MM.1S (cell line): ENCODE results near the gene BTBD18.

Source experiments
- DNase-seq: peaks from one replicate; pipeline ENCODE4 v3.0.0-alpha.2; 2015
- H2AFZ ChIP-seq: fragments of 300-600 bp; sonication (generic); 2 replicates; pipeline ENCODE4 v1.6.0; 2016; ENCODE audit warnings: antibody characterized with exemption, low read length
- H3F3A ChIP-seq: fragments of 300-600 bp; sonication (generic); 2 replicates; pipeline ENCODE4 v1.6.1; 2016; ENCODE audit warnings: mild to moderate bottlenecking, antibody characterized with exemption, low read length, moderate library complexity, mixed read lengths; ENCODE audit not compliant: insufficient read depth
- H3K27ac ChIP-seq: fragments of 300-600 bp; sonication (generic); 2 replicates; pipeline ENCODE4 v1.5.1; 2016; ENCODE audit warnings: mild to moderate bottlenecking, low read length
- H3K27me3 ChIP-seq: fragments of 300-600 bp; sonication (generic); replicated peaks from 2 replicates; pipeline ENCODE4 v1.6.0; 2016; ENCODE audit warnings: low read length; ENCODE audit not compliant: insufficient read depth
- H3K36me3 ChIP-seq: fragments of 300-600 bp; sonication (generic); replicated peaks from 2 replicates; pipeline ENCODE4 v1.6.1; 2016; ENCODE audit warnings: mild to moderate bottlenecking, low read length, mixed read lengths; ENCODE audit not compliant: insufficient read depth
- H3K4me1 ChIP-seq: fragments of 300-600 bp; sonication (generic); 2 replicates; pipeline ENCODE4 v1.6.1; 2016; ENCODE audit warnings: low read length, mixed read lengths
- H3K4me2 ChIP-seq: fragments of 300-600 bp; sonication (generic); 2 replicates; pipeline ENCODE4 v1.6.0; 2016; ENCODE audit warnings: low read depth, low read length
- H3K4me3 ChIP-seq: fragments of 300-600 bp; sonication (generic); 2 replicates; pipeline ENCODE4 v1.5.1; 2016; ENCODE audit warnings: low read length, mixed read lengths
- H3K79me2 ChIP-seq: fragments of 300-600 bp; sonication (generic); 2 replicates; pipeline ENCODE4 v1.6.1; 2016; ENCODE audit warnings: mixed run types, low read length, mixed read lengths
- H3K9ac ChIP-seq: fragments of 300-600 bp; sonication (generic); 2 replicates; pipeline ENCODE4 v1.6.1; 2016; ENCODE audit warnings: low read length, mixed read lengths
- H3K9me2 ChIP-seq: fragments of 300-600 bp; sonication (generic); replicated peaks from 2 replicates; pipeline ENCODE4 v1.6.1; 2016; ENCODE audit warnings: mild to moderate bottlenecking, low read length, mixed read lengths; ENCODE audit not compliant: insufficient read depth
- H3K9me3 ChIP-seq: fragments of 300-600 bp; sonication (generic); replicated peaks from 2 replicates; pipeline ENCODE4 v1.6.1; 2016; ENCODE audit warnings: mild to moderate bottlenecking, low read length, mixed read lengths; ENCODE audit not compliant: insufficient read depth
- H4K20me1 ChIP-seq: fragments of 300-600 bp; sonication (generic); 2 replicates; pipeline ENCODE4 v1.6.1; 2016; ENCODE audit warnings: mild to moderate bottlenecking, low read length, moderate library complexity, mixed read lengths; ENCODE audit not compliant: insufficient read depth
- EZH2 ChIP-seq: fragments of 300-600 bp; sonication (generic); optimal IDR thresholded peaks from 2 replicates; pipeline ENCODE3; 2017; ENCODE audit warnings: low read depth, mild to moderate bottlenecking, antibody characterized with exemption, low read length, mixed read lengths
- EZH2phosphoT487 ChIP-seq: fragments of 300-600 bp; sonication (generic); IDR thresholded peaks from 2 replicates; pipeline ENCODE4 v1.6.1; 2018; ENCODE audit warnings: antibody characterized with exemption, low read length
- TF ChIP-seq, protein P1 (sequence below): fragments of 300-600 bp; sonication (generic); IDR thresholded peaks from 2 replicates; pipeline ENCODE4 v1.5.1; 2016; ENCODE audit warnings: antibody characterized with exemption, low read length, mixed read lengths

Gene BTBD18

GRCh38 chr11:57772562-57772961, 20.9 kb upstream of the BTBD18 start:
- no peaks in the 10 kb centered on the region for H3K79me2 ChIP-seq
- DNase-seq: no peak
- no peaks in the 10 kb centered on the region for H4K20me1 ChIP-seq
- no peak overlapping the region for H3K4me2 ChIP-seq
- no peaks in the 10 kb centered on the region for H3F3A ChIP-seq
- no peak overlapping the region for H3K27ac ChIP-seq
- H3K9me2 ChIP-seq: no peaks in the 10 kb centered on the region
- H3K9me3 ChIP-seq: no peaks in the 10 kb centered on the region
- TF ChIP-seq EZH2phosphoT487 (no peak), EZH2 (no peak)
- TF ChIP-seq, protein P1, sequence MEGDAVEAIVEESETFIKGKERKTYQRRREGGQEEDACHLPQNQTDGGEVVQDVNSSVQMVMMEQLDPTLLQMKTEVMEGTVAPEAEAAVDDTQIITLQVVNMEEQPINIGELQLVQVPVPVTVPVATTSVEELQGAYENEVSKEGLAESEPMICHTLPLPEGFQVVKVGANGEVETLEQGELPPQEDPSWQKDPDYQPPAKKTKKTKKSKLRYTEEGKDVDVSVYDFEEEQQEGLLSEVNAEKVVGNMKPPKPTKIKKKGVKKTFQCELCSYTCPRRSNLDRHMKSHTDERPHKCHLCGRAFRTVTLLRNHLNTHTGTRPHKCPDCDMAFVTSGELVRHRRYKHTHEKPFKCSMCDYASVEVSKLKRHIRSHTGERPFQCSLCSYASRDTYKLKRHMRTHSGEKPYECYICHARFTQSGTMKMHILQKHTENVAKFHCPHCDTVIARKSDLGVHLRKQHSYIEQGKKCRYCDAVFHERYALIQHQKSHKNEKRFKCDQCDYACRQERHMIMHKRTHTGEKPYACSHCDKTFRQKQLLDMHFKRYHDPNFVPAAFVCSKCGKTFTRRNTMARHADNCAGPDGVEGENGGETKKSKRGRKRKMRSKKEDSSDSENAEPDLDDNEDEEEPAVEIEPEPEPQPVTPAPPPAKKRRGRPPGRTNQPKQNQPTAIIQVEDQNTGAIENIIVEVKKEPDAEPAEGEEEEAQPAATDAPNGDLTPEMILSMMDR: no peak
- H3K4me1 ChIP-seq: no peaks in the 10 kb centered on the region
- H3K4me3 ChIP-seq: no peak overlapping the region
- no peaks in the 10 kb centered on the region for H3K36me3 ChIP-seq
- no peak overlapping the region for H2AFZ ChIP-seq
- H3K9ac ChIP-seq: no peak overlapping the region
- H3K27me3 ChIP-seq: no peaks in the 10 kb centered on the region

DNA sequence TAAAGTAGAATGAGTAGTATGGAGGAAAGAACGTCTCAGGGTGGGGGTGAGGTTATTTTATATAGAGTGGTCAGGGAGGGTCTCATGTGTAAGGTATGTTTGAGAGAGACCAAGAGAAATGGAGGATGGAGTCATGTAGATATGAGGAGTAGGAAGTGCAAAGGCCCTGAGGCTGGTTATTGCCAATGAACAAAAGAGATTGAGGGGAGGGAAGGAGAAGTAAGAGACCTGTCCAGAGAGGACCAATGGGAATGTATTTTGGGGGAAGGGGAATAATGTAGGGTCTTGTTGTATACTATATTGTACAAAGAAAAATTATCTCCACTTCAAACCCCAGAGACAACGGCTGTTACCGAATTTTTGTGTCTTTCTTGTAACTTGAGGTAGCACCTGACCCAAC, 19.7 kb upstream of the BTBD18 start:
- Histone ChIP-seq H3K4me3 (no peak overlapping the region), H4K20me1 (no peaks in the 10 kb centered on the region), H2AFZ (no peak overlapping the region), H3F3A (no peaks in the 10 kb centered on the region), H3K4me1 (no peaks in the 10 kb centered on the region), H3K4me2 (no peak overlapping the region), H3K9me2 (no peaks in the 10 kb centered on the region), H3K79me2 (no peaks in the 10 kb centered on the region), H3K36me3 (no peaks in the 10 kb centered on the region), H3K9ac (no peak overlapping the region), H3K27ac (no peak overlapping the region), H3K9me3 (no peaks in the 10 kb centered on the region), H3K27me3 (no peaks in the 10 kb centered on the region)
- no peak for DNase-seq
- TF ChIP-seq, protein P1: no peak
- TF ChIP-seq EZH2 (no peak), EZH2phosphoT487 (no peak)

- no peak overlapping the region for H3K9ac ChIP-seq
- H3K4me3 ChIP-seq: no peak overlapping the region
- no peak overlapping the region for H2AFZ ChIP-seq
- no peaks in the 10 kb centered on the region for H3K9me2 ChIP-seq
- TF ChIP-seq, protein P1: no peak
- TF ChIP-seq EZH2phosphoT487: no peak
- TF ChIP-seq EZH2: no peak
- no peak overlapping the region for H3K4me2 ChIP-seq
- no peaks in the 10 kb centered on the region for H3K27me3 ChIP-seq
- H4K20me1 ChIP-seq: no peaks in the 10 kb centered on the region
- no peaks in the 10 kb centered on the region for H3K4me1 ChIP-seq
- H3K79me2 ChIP-seq: no peaks in the 10 kb centered on the region
- no peaks in the 10 kb centered on the region for H3K9me3 ChIP-seq
- H3F3A ChIP-seq: no peaks in the 10 kb centered on the region
- H3K27ac ChIP-seq: no peak overlapping the region
- H3K36me3 ChIP-seq: no peaks in the 10 kb centered on the region
- no peak for DNase-seq
These were observed 19.2 kb upstream of the BTBD18 start for GRCh38 chr11:57770793-57771192.
